Measurements from ENCODE around the gene COL25A1. TPM values are rescaled to one million over a fixed set of nuclear protein-coding genes. Genes with fewer than 3 reads are reported as not detected.

Gene COL25A1
- total RNA-seq, 1 donor from 2014 or later = 0.73 TPM

DNA sequence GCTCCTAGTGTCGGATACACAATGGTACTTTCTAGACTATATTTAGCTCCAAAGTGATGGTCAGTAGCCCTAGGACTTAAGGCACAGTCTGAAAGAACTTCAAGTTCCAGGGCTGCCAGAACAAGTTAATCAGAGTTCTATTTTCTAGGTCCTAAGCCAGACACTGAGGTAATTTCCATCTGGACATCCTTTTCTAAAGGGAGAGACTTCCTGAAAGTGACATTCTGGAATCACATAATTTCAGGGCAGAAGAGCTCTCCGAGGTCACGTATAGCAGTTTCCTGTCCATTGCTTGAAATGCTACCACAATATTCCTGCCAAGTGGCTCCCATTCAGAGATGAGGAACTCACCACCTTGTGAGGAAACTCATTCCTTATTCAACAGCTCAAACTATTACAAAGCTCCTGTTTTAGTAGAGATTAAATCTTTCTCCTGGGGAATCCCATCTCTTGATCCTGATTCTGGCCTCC is 117.9 kb downstream of the COL25A1 start:
- intact Hi-C loops (cut with DNase I) = loop anchor here (10.0 kb wide), 1 partner anchor 120 kb away; the partner anchor contains the start of gene COL25A1
- ATAC-seq (peak; percentile 95), DNase-seq (ENCODE audit: missing footprints) (no peak)

GRCh38 chr4:109183931-109184490 is 118.4 kb downstream of the COL25A1 start:
- intact Hi-C loops (cut with DNase I) = loop anchor here (10.0 kb wide), 1 partner anchor 121 kb away; the partner anchor contains the start of gene COL25A1
- ATAC-seq (no peak), DNase-seq (ENCODE audit: missing footprints) (peak; percentile 64)

- intact Hi-C loops (cut with DNase I) = loop anchor here (10.0 kb wide), 1 partner anchor 122 kb away; the partner anchor contains the start of gene COL25A1
- ATAC-seq = no peak
- no peak for DNase-seq (ENCODE audit: missing footprints)
Measured at GRCh38 chr4:109182696-109183095, 119.8 kb downstream of the COL25A1 start.

GRCh38 chr4:109179061-109179460 is 123.4 kb downstream of the COL25A1 start:
- no peak for DNase-seq (ENCODE audit: missing footprints)
- intact Hi-C loops (cut with DNase I) = no loop called here
- no peak for ATAC-seq

DNA sequence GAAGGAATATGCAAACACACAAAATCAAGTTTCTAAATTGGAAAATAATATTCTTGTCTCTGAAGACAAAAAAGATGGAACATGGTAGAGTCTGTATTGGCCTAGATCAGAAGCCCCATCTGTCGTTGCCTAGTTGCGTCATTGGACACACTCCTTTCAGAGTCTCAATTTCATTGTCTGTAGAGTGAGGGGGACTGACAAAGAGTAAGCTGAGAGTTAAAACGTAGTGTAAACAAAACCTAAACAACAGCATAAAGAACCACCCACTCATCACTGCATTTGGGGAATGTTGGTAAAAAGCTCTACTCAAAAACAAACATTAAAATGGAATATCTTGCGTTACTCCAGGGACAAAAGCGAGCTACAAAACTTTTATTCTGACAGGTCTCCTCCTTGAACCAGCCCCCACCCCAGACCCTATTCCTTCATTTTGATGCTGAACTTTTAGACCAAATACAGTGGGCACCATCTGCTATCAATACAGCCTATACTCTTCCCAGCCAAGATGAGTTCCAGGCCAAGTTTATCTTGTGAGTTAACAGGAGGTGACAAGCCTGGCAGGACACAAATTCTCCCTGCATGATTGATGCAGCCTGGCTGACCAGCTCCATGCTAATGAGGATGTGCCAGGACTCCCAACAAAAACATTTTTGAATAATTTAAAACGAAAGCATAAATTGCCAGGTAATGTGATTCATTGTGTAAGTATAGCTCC is 125.2 kb downstream of the COL25A1 start:
- no peak for DNase-seq (ENCODE audit: missing footprints)
- ATAC-seq = no peak
- intact Hi-C loops (cut with DNase I) = no loop called here

- ATAC-seq (no peak), DNase-seq (ENCODE audit: missing footprints) (no peak)
- intact Hi-C loops (cut with DNase I) = no loop called here
Measured at GRCh38 chr4:109174224-109174953, 128.1 kb downstream of the COL25A1 start.

DNA sequence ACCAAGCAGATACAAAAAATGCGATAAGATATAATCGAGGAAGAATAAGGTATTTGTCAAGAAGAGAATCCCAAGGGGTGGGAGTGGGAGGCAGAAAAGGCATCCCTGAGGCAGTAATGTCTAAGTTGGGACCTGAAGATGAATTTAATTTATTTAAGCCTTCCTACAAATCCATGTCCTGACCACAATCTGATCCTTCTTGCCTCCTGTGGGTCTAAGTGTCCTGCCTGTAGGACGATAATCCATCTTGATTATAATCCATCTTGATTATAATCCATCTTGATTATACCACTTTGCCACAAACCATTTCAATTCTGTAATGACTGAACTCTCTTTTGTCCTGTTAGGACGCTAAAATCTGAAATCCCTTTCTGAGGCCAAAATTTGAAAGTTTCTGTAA is 130.2 kb downstream of the COL25A1 start:
- DNase-seq (ENCODE audit: missing footprints) = no peak
- no peak for ATAC-seq
- intact Hi-C loops (cut with DNase I) = no loop called here

GRCh38 chr4:109171070-109171469 is 131.4 kb downstream of the COL25A1 start:
- intact Hi-C loops (cut with DNase I) = no loop called here
- ATAC-seq (no peak), DNase-seq (ENCODE audit: missing footprints) (no peak)

- ATAC-seq = no peak
- DNase-seq (ENCODE audit: missing footprints) = no peak
- intact Hi-C loops (cut with DNase I) = no loop called here
Measured at GRCh38 chr4:109169170-109169569, 133.3 kb downstream of the COL25A1 start.

DNA sequence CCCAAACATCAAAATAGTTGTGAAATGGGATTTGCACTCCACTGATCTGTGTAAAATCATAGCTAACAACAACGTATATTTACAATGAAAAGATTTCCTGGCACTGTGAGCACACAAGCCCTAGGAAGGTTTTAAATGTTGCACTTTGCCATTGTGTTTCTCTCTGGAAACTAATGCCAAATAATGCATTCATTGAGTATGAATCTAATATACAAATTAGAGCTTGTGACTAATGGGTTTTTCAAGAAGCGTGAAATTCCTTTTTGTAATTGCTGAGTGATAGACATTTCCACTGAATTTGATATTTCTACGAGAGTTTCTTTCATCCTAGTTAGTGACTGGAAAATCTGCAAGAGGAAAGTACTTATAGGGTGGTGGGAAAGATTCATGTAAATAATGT is 135.9 kb downstream of the COL25A1 start:
- no peak for DNase-seq (ENCODE audit: missing footprints)
- intact Hi-C loops (cut with DNase I) = no loop called here
- no peak for ATAC-seq

DNA sequence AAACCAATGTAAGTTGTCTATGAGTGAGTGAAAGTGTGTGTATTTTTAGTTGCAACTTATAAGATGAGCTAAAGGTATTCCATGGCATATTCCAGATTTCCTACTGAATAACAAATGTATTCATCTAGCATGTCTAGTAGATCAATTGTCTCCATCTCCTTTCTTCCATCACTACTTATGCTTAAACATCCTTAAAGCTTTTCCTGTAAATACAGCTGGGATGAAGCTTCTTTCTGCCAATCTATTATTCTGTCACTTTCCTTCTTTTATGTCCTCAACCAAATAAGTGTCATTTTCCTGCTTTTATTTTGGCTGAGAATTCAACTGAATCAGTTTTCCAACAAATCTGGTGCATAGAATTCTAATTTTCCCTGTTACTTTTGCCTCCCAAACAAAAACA is 136.3 kb downstream of the COL25A1 start:
- no peak for DNase-seq (ENCODE audit: missing footprints)
- intact Hi-C loops (cut with DNase I) = no loop called here
- ATAC-seq = no peak

- DNase-seq (ENCODE audit: missing footprints) (no peak), ATAC-seq (no peak)
- intact Hi-C loops (cut with DNase I) = no loop called here
Measured at GRCh38 chr4:109164011-109164410, 138.4 kb downstream of the COL25A1 start.

- intact Hi-C loops (cut with DNase I) = no loop called here
- ATAC-seq = no peak
- no peak for DNase-seq (ENCODE audit: missing footprints)
Measured at GRCh38 chr4:109163493-109163892, 139.0 kb downstream of the COL25A1 start.

DNA sequence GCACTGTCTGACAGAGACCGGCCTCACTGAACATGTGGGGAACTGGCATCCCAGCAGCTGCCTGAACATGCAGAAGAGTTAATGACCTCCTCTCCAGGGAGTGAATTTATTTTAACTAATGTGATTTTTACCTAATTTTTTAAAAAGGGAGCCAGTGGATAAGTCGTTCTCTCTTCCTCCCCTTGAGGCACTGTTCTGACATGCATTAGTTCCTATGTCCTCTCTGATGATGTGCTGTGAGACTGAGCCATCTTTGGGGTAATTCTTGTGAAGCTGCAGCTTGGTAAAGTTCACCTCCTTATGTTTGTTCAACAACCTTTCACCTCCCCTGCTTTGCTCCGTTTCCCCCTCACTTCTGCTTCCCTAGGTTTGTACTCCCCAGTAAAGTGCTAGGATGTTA is 139.7 kb downstream of the COL25A1 start:
- intact Hi-C loops (cut with DNase I) = no loop called here
- no peak for DNase-seq (ENCODE audit: missing footprints)
- ATAC-seq = no peak

GRCh38 chr4:109160494-109160893 is 142.0 kb downstream of the COL25A1 start:
- intact Hi-C loops (cut with DNase I) = no loop called here
- no peak for ATAC-seq
- DNase-seq (ENCODE audit: missing footprints) = no peak

GRCh38 chr4:109157696-109158095 is 144.8 kb downstream of the COL25A1 start:
- DNase-seq (ENCODE audit: missing footprints) = no peak
- intact Hi-C loops (cut with DNase I) = no loop called here
- no peak for ATAC-seq

DNA sequence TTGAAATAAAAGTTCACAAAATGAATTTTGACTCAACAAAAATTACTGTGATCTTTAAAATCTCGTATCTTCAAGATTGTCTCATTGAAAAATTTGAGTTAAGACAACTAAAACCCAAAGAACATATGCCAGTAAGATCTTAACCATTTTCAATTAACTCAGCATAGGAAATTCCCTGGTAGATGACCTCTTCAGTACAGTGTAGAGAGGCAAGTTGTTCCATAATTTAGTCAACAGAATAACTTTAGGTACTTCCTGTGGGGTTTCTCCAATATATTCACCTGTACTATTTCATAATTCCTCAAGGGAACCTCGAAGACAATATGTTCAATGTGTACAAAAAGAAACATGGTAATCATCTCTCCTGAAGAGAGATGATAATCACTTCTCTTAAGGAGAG is 145.3 kb downstream of the COL25A1 start:
- no peak for ATAC-seq
- DNase-seq (ENCODE audit: missing footprints) = no peak
- intact Hi-C loops (cut with DNase I) = no loop called here

DNA sequence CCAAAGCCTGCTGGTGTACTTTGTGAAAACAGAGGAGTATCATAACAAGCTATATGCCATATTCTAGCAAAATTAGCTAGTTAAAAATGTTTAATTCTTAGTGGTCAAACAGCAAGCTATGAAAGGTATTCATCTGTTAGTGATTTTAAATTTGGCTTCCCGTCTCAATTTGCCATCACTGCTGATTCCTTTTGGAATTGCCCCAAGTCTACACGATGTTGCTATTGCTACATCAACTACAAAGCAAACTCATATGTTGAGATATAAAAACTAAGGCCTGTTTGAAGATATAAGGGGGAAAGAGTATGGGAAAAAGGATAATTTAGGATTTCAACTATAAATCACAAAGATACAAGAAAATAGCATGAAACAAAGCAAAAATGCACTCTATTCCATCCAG is 146.1 kb downstream of the COL25A1 start:
- ATAC-seq (no peak), DNase-seq (ENCODE audit: missing footprints) (no peak)
- intact Hi-C loops (cut with DNase I) = no loop called here

DNA sequence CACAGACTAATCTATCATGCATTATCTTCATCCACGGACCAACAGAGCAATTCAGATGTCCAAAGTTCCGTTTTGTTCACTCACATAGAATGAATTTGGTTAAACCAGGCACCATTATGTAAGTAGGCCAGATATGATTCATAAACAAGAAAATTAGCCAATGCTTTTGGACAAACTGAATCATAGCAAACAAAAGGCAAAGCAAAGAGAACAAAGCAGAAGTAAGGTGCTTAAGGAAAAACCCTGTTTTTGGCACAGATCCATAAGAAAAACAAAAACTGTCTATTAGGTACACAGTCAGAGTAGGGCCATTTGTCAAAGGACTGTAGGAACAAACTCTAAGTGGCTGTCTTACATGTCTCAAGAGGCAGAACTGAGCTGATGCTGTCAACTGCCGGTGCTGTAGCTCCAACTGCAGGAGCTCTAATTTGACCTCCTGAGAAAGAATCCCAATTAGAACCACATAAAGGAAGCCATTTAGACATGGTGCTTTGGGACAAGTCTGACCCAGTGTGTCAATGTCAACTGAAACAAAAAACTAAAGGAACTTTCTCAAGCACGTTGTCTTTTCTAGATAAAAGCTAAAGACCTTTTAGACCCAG is 146.7 kb downstream of the COL25A1 start:
- ATAC-seq = no peak
- no peak for DNase-seq (ENCODE audit: missing footprints)
- intact Hi-C loops (cut with DNase I) = no loop called here

Measured in Right ventricle myocardium inferior (tissue), 1 donor.